ENCODE results near the gene ABR. TPM values are rescaled to one million over a fixed set of nuclear protein-coding genes. Genes with fewer than 3 reads are reported as not detected.

Gene ABR
- total RNA-seq, 1 donor from 2014 or later, result 62.5 TPM

DNA sequence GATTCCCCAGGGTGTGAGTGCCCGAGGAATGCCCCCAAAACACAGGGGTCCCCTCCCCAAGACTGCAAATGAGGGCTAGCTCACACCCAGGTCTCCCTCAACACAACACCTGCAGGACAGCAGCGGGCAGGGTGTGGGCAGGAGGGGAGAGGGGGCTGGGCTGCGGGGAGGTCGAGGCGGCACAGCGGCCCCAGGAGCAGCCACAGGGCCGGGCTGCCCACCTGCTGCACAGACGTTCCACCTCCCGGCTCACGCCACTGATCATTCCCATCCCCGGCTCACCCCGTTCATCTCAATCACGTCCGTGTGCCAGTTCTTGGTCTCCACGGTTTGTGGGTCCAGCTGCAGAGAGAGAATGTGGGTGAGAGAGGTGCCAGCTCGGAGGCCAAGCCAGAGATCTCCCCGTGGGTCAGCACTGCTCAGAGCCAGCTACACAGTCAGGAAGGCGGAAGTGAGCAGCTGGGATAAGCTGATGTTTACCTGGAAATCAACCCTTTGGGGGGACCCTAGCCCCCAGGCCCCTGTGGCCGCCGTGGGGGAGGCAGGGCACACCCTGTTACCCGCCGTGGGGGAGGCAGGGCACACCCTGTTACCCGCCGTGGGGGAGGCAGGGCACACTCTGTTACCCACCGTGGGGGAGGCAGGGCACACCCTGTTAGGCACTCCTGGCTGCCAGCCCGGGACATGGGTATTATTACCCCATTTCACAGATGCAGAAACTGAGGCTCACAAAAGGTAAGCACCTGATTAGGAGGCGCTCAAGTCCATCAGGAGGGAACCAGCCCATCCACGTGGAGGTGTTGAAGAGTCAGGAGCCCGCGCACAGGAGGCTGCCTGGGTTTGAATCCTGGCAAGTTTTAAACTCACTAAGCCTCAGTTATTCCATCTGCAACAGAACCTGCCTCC is 166.7 kb downstream of the ABR start:
- no peak for DNase-seq (ENCODE audit: extremely low read depth, low read depth, low spot score)

DNA sequence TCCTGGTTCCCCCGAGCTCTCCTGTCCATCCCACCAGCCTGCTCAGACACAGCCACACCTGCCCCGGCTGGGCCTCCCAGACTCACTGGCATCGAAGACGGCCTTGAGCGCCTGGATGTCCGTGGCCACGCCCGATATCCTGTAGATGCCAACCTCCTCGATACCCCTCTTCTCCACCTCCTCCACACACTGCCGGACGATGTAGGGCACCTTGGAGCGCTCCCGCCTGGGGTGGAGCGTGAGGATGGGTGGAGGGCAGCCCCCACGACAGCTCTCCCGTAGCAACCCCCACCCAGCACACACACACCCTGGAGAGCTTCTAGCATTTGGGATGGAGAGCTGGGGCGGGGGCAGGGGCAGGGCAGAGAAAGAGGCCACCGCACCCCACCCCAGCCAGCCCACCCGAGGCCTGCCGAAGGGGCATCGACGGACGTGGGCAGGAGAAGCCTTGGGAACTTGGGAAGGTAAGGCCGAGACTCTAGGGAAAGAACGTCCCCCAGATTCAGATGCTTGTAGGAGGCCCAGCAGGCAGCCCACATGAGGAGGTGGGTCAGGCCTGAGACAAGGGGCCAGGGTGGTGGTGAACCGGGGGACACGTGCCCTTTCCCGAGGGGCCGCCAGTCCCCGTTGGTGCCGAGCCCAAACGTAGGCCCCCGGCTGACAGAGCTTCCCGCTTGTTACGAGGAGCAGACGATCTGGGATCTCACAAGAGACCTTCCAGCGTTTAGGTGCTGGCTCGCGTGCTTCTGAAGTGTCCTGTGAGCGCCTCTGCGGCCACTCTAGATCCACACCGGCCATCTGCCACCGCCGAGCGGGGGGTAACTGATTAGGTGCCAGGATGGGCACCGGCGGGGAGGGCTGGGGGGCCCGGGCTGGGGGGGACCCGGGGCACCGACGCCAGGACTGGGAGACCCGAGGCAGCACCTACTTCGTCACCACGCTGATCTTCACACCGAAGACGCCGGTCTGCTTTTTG is 167.7 kb downstream of the ABR start:
- DNase-seq (ENCODE audit: extremely low read depth, low read depth, low spot score), result no peak

DNA sequence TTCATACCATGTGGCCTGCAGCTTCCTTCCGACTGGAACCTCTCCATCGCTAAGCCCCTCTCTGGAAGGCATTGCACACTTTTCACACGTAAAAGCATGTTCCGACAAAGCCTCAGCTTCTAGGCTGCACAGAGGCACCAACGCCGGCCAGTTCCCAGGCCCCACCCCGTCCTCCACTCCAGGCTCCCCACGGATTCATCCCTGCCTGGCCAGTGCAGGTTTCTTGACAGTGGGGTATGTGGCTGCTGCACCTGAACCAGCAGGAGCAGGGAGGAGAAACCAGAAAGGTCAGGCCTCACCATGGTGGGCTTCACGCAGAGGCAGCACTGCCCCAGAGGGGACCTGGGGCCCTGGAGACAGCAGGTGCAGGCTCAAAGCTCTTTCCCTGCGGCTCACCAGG is 168.6 kb downstream of the ABR start:
- DNase-seq (ENCODE audit: extremely low read depth, low read depth, low spot score), result no peak

DNA sequence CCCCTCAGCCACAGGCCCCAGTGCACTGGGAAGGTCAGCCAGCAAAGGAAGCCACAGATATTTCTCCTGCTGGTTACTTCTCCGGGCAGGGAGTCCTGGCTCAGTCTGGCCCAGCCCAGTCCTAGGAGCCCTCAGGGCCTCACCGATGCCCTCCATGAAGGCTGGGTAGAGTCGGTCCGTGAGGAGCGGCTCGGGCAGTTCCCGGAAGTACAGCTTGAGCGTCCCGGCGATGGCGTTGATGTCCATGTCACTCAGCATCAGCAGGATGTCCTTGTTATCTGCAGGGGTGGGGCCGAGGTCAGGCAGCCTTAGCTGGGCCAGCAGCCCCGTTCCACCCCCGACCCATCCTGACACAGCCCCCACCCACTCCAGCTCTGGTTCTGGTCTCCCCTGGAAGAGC is 169.2 kb downstream of the ABR start:
- DNase-seq (ENCODE audit: extremely low read depth, low read depth, low spot score), result no peak

DNA sequence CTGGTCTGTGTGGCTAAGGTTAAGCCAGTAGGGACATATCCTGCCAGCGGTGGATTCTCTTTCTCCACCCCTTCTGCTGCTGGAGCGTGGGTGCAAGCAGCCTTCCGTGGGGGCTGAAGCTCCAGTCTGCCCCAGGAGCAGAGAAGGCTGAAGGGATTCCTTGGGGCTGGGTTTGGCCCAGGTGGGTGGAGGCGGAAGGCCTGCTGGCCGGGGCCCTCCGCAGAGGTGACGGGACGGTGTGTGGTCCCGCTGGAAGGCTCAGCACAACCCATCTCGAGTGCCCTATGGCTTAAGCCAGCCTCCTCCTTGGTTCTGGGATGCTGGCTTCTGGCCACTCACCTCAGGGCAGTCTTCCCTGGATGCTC is 169.7 kb downstream of the ABR start:
- DNase-seq (ENCODE audit: extremely low read depth, low read depth, low spot score), result no peak

DNA sequence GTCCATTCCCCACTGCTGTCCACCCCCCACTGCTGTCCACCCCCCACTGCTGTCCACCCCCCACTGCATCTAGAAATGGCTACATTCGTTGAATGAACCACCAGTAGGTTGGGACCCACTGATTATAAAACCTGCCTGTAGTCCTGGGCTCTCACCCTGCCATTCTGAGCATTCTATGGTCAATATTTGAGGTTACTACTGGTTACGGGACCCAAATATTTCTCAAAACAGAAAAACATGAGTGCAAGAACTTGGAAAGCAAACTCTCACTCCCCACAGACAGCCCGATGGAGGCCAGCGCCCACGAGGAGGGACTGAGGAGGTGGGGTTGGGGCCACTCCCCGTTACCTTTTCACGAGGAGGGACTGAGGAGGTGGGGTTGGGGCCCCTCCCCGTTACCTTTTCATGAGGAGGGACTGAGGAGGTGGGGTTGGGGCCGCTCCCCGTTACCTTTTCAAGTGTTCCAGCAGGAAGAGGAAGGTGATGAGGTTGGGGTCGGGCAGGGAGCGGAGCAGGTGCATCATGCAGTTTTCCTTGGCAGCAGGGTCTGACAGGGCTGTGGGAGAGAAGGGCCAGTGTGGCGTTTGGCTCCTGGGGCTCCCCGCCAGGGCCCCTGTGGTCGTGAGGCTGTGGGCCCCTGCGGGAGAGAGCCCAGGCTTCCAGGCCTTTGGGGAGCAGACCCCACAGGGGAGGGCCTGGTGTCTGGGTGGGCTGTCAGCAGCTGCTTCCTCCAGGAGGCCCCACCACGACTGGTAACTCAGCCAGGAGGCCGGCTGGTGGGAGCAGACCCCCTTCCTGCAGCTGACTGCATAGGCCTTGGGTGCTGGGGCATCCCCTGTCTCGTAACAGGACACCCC is 170.3 kb downstream of the ABR start:
- no peak for DNase-seq (ENCODE audit: extremely low read depth, low read depth, low spot score)

DNA sequence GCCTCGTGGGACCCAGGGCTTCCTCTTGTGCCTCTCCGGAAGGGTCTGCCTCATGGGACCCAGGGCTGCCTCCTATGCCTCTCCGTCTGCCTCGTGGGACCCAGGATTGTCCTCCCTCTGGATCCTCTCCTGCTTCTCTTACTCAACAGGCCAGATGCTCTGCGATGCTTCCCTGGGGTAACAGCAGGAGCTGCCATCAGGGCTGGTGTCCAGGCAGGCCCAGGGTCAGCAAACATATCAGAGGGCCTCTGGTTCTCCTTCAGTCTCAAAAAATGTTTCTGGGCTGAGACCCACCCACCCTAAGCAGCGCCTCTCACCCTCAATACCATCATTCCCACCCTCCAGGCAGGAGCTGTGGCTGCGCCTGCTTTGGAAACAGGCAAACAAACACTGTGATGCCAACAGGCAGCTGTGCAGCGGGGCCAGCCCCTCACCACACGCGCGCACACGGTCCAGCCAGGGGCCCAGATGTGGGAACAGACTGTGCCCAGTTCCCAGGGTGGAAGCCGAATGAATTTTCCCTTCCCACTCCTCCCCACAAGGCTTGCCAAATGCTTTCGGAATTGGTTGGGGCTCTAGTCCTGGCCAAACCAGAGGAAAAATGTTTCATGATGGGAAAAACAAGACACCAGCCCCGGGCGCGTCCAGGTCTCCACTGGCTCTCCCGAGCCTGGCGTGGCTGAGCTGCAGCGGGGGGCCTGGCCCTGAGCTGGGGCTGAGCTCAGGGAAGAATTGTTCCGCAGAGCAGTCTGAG is 171.6 kb downstream of the ABR start:
- no peak for DNase-seq (ENCODE audit: extremely low read depth, low read depth, low spot score)

DNA sequence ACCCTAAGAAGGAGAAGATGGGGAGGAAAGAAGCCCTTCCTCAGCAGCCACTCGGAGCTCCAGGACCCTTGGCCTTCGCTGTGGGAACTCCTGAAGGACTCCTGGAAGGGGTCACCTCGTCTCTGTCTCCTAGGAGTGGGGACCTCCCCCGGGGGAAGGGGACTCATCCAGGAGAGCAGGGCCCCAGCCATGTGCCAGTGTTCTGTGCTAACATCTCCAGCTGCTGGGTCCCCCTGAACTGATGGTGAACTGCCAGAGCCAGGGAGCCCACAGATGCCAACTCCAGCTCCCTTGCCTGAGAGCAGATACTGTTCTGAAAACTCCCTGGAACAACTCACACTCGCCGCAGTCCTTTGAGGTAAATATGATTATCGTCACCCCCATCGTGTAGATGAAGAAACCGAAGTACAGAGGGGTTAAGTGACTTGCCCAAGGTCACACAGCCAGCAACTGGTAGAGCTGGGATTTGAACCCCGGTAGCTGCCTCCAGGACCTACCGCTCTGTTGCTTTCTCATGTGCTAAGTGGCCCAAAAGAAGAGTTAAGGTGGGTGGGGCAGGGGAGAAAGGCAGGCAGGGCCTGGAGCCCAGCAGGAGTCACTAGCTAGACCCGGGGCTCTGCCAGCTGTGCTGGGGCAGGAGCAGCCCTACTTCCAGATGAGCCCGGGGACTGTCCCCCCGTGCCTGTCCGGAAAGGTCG is 172.3 kb downstream of the ABR start:
- DNase-seq (ENCODE audit: extremely low read depth, low read depth, low spot score), result no peak

DNA sequence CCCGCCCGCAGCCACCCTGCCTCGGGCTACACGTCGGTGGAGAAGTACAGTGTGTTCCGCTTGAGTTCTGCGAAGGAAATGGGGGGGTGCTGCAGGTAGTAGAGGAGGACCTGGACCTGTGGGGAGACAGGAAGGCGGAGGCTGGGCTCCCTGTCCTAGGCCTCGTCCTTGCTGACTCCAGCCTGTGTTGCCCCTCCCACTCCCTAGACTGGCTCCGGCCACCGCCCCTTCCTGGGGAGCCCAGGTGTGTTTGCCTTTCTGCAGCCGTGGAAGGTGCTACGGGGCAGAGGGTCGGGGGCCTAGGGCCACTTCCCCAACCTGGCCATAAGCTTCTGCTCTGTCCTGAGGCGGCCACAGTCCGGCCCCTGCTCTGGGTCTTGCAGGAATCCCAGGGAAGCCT is 173.7 kb downstream of the ABR start:
- no peak for DNase-seq (ENCODE audit: extremely low read depth, low read depth, low spot score)

DNA sequence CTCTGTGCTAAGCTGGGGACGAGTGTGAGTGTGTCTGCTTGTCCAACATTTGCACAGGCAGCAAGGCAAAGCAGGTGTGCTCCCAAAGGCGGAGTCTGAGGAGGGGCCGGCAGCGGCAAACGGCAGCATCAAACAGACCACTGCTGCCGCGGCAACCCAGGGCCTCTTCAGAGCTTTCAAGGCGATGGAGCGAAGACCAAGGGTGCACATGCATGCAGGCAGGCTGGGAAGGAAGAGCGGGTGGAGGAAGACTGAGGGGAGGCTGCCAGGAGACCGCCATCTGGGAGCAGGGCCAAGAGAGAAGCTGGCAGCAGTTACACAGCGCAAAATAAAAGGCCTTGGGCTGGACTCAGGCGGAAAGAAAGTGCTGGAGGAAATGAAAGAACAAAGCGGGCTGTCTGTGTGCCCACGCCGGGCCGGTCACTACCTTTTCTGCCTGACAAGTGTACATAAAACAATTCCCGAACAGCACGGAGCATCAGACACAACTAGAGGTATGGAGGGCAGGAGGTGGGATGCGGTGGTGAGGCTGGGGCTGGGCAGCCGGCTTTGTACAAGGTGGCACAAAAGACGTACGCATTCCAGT is 174.3 kb downstream of the ABR start:
- peak; percentile 36 for DNase-seq (ENCODE audit: extremely low read depth, low read depth, low spot score)

DNA sequence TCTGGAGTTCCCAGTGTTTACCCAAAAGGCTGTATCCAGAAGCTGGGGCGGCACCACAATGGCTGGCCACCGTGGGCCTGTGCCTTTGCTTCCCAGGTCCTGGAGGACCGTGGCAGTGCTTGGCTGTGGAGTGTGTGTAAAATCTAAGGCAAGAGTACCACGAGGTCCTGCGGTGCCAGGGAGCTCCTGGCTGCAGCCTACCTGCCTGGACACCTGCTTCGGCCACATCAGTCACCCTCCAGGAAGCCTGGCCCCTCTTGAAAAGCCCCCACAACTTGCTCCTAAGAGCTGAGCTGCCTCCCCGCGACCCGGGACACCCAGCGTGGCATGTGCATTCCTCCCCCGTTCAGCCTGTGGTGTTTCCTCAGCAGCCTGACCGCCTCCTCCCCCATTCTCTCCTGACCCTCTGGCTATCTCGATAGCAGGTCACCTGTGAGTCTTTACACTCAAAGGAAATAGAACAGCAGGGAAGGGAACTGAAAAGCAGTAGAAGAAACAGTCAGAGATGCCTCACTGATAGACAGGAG is 174.9 kb downstream of the ABR start:
- DNase-seq (ENCODE audit: extremely low read depth, low read depth, low spot score), result no peak

DNA sequence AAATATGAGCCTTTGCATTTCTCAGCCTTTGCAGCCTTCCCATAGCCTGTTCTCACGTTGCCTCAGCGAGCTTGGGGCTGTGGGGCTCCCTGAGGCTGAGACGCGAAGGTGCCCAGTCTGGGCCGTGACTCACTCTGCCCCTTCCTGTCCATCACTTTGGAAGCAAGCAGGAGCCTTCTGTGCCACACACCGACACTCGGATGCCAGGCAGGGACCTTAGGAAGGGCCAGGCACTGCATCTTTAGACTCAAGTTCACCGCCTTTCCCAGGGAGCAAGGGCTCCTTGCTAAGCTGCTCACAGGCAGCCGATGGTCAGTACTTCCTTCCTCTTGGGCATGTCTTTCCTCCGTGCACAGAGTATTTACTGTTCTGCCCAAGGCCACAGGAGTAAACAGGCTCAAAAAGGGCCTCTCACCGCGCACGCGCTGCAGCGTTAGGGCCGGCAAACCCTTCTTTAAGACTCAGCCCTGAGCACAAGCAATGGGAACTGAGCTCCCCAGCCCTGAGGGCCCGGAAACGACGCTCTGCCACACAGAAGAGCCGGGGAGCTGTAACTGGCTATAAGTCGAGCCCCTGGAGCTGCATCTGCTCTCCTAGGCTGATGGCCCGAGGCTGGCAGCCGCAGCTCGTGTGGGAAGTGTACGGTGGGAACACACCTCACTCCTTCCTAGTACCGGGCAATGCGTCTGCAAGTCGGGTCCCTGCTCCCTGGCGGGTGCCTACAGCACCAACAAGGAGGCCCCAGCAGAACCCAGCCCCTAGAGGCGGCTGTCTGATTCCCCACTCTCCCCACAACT is 175.6 kb downstream of the ABR start:
- DNase-seq (ENCODE audit: extremely low read depth, low read depth, low spot score), result peak; percentile 37

DNA sequence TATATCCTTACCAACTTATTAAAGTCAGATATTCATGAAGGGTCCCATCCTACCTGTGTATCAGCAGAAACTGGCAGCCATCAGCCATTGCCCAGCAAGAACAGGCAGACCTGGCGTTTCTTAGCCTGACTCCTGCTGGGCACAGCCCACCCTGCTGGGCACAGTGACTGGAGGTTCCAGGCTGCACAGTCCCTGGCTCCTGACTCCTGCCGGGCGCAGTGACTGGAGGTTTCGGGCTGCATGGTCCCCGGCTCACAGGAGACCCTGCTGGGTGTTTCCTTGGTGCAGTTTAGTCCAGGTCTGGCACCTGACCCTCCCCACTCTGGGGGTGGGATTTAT is 176.2 kb downstream of the ABR start:
- no peak for DNase-seq (ENCODE audit: extremely low read depth, low read depth, low spot score)

DNA sequence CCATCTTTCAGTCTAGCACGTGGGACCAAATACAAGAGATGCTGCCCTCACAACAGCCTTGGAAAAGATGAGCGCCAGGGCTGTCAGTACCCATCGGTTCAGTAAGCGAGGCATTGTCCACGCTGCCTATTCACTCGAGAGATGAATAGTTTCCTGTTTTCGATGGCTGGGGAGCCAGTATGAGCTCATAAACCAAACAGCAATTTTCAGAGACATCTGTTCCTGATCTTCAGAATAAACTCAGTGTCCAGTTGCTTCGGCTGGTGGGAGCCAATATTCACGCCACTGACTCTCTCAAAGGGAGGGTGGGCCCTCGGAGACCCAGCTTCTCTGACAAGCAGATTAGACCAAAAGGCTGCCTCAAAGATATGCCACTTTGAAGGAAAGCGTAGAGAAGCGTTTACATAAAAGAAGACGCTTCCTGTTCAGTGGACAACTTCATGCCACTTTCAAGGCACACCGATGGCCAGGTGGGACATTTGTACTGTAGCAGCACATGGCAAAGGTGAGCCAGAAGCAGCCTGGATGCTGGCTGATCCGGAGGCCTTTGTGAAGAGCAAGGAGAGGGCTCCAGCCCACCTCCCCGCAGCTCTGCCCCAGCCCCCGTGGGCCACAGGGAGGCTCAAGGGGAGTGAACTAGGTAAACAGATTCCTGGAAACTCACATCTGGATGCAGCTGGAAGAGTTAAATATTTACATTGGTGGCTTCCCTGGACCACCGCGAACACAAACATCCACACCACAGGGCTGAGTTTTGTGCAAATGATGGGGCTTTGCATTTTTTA is 176.8 kb downstream of the ABR start:
- DNase-seq (ENCODE audit: extremely low read depth, low read depth, low spot score), result no peak

DNA sequence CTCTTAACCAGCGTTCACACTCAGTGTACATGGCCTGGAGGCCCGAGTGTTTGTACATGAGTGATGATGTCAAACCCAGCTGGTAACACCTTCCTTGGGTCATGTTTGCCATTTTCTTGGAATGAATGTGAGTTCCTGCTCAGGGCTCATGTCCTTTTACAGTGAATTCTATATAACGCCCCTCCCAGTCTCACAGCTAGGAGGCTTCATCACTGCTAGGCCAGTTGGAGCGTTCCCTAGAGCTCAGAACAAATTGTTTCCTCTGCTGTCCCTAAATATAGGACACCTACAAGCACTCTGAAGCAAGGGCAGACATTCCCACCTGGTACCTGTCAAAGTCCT is 177.4 kb downstream of the ABR start:
- DNase-seq (ENCODE audit: extremely low read depth, low read depth, low spot score), result no peak

DNA sequence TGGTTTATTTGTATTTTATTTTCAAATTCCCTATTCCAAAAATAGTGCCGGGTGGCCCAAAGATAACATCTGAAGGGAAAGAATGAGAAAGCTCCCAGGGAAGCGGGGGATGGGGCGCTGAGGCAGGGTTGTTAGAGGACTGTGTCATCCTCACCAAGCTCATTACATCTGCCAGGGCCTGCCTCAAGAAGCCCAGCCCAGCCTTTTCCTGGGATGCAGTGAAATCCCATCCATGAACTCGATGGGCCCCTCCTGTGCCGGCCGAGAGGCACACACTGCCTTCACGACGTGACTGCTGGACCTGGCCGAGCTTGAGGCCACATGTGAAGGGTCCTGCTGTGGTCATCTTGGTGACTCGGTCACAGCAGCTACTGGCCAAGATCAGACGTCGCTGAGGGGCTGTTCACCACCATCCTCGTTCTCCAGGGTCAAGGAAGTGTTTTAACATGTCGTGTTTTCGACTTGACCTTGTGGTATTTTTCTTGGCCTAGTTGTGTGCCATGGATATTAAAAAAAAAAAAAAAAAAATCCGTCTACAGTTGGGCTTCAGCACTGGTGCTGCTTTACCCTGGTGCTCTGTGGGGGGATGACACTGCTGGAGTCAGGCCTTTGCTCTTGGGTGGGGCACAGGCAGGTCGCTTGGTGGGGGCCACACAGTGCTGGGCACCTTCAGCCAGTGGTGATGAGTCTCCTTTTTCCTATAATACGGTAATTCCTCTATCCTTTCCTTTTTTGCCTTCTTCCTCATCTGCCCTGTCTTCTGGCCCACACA is 178.0 kb downstream of the ABR start:
- no peak for DNase-seq (ENCODE audit: extremely low read depth, low read depth, low spot score)

Measured in glomerular endothelial cell (primary cell).